Activated naive CD8-positive, alpha-beta T cell treated with anti-CD3 and anti-CD28 coated beads for 36 hours (primary cell): ENCODE measurements around the gene WWC1. TPM values are rescaled to one million over a fixed set of nuclear protein-coding genes. Genes with fewer than 3 reads are reported as not detected.
"Not testable (repeated sequence)": the region's sequence is repeated elsewhere in the genome, so short reads cannot be mapped to it uniquely, and the experiment has no call there.

ENCODE experiments used
- DNase-seq: peaks from one replicate; pipeline ENCODE4 v3.0.0; 2021
- H3K27ac Mint-ChIP-seq: one replicate; pipeline ENCODE4 v1.8.0; 2022; ENCODE audit warnings: mild to moderate bottlenecking, moderate library complexity, mixed read lengths
- H3K27me3 Mint-ChIP-seq: one replicate; pipeline ENCODE4 v1.8.0; 2022; ENCODE audit warnings: mild to moderate bottlenecking, mixed read lengths
- H3K36me3 Mint-ChIP-seq: one replicate; pipeline ENCODE4 v1.8.0; 2021; ENCODE audit warnings: mild to moderate bottlenecking, mixed read lengths
- H3K4me1 Mint-ChIP-seq: one replicate; pipeline ENCODE4 v1.8.0; 2021; ENCODE audit warnings: mixed read lengths
- H3K4me3 Mint-ChIP-seq: one replicate; pipeline ENCODE4 v1.8.0; 2022; ENCODE audit warnings: mild to moderate bottlenecking, moderate library complexity, mixed read lengths
- H3K9me3 Mint-ChIP-seq: one replicate; pipeline ENCODE4 v1.8.0; 2022; ENCODE audit warnings: mixed read lengths
- total RNA-seq, 2 experiments: library from RNA; stranded (reverse); gene quantifications; one replicate each; pipeline ENCODE4 v1.2.3, GENCODE V29; 2021

The WWC1 gene
- total RNA-seq, 2 experiments from 2014 or later, result 1.5 to 2.5 TPM

- peaks cover 7% of the 10 kb centered on the region for H3K4me1 Mint-ChIP-seq
- H3K9me3 Mint-ChIP-seq, result no peaks in the 10 kb centered on the region
- H3K4me3 Mint-ChIP-seq, result no peak overlapping the region
- H3K27me3 Mint-ChIP-seq, result peaks cover 27% of the 10 kb centered on the region
- no peaks in the 10 kb centered on the region for H3K36me3 Mint-ChIP-seq
- no peak for DNase-seq
- no peak overlapping the region for H3K27ac Mint-ChIP-seq
Measured at GRCh38 chr5:168273056-168273980, 18.1 kb upstream of the WWC1 start.

- Mint-ChIP-seq H3K27me3 (peaks cover 23% of the 10 kb centered on the region), H3K27ac (no peak overlapping the region), H3K36me3 (no peaks in the 10 kb centered on the region), H3K4me3 (no peak overlapping the region), H3K9me3 (no peaks in the 10 kb centered on the region), H3K4me1 (peaks cover 3% of the 10 kb centered on the region)
- DNase-seq, result no peak
Measured at GRCh38 chr5:168274406-168274805, 17.0 kb upstream of the WWC1 start.

- Mint-ChIP-seq H3K27me3 (peaks cover 16% of the 10 kb centered on the region), H3K36me3 (no peaks in the 10 kb centered on the region), H3K4me1 (no peaks in the 10 kb centered on the region), H3K27ac (no peak overlapping the region), H3K4me3 (no peak overlapping the region), H3K9me3 (no peaks in the 10 kb centered on the region)
- DNase-seq, result no peak
Measured at GRCh38 chr5:168275940-168276339, 15.5 kb upstream of the WWC1 start.

- Mint-ChIP-seq H3K27me3 (peaks cover 40% of the 10 kb centered on the region), H3K4me1 (peaks cover 3% of the 10 kb centered on the region), H3K36me3 (no peaks in the 10 kb centered on the region), H3K9me3 (peaks cover 10% of the 10 kb centered on the region), H3K4me3 (no peak overlapping the region), H3K27ac (no peak overlapping the region)
- DNase-seq, result no peak
Measured at GRCh38 chr5:168282120-168282519, 9.3 kb upstream of the WWC1 start.

- no peak for DNase-seq
- Mint-ChIP-seq H3K27ac (no peak overlapping the region), H3K4me1 (peaks cover 6% of the 10 kb centered on the region), H3K4me3 (no peak overlapping the region), H3K27me3 (peaks cover 56% of the 10 kb centered on the region), H3K36me3 (no peaks in the 10 kb centered on the region), H3K9me3 (peaks cover 10% of the 10 kb centered on the region)
Measured at GRCh38 chr5:168284809-168285208, 6.6 kb upstream of the WWC1 start.

GRCh38 chr5:168285696-168286095, 5.7 kb upstream of the WWC1 start:
- Mint-ChIP-seq H3K27ac (no peak overlapping the region), H3K9me3 (peaks cover 10% of the 10 kb centered on the region)
- no peak for DNase-seq

GRCh38 chr5:168286386-168286785, 5.1 kb upstream of the WWC1 start:
- H3K4me1 Mint-ChIP-seq, result peaks cover 12% of the 10 kb centered on the region
- no peaks in the 10 kb centered on the region for H3K36me3 Mint-ChIP-seq
- no peak overlapping the region for H3K27ac Mint-ChIP-seq
- H3K4me3 Mint-ChIP-seq, result no peak overlapping the region
- H3K27me3 Mint-ChIP-seq, result peaks cover 68% of the 10 kb centered on the region
- no peak for DNase-seq
- H3K9me3 Mint-ChIP-seq, result peaks cover 10% of the 10 kb centered on the region

More at GRCh38 chr5:168285696-168286095, 5.7 kb upstream of the WWC1 start:
- Mint-ChIP-seq H3K4me3 (no peak overlapping the region), H3K27me3 (peaks cover 63% of the 10 kb centered on the region), H3K36me3 (no peaks in the 10 kb centered on the region), H3K4me1 (peaks cover 10% of the 10 kb centered on the region)

GRCh38 chr5:168286863-168287262, 4.6 kb upstream of the WWC1 start:
- H3K27ac Mint-ChIP-seq, H3K36me3 Mint-ChIP-seq, DNase-seq, H3K9me3 Mint-ChIP-seq, H3K4me3 Mint-ChIP-seq: not testable (repeated sequence)
- H3K4me1 Mint-ChIP-seq, result peaks cover 12% of the 10 kb centered on the region
- peaks cover 65% of the 10 kb centered on the region for H3K27me3 Mint-ChIP-seq

- Mint-ChIP-seq H3K9me3 (peaks cover 10% of the 10 kb centered on the region), H3K27me3 (peaks cover 60% of the 10 kb centered on the region), H3K4me3 (no peak overlapping the region), H3K27ac (no peak overlapping the region), H3K4me1 (peaks cover 12% of the 10 kb centered on the region), H3K36me3 (no peaks in the 10 kb centered on the region)
- DNase-seq, result no peak
Measured at GRCh38 chr5:168287362-168287761, 4.1 kb upstream of the WWC1 start.

- Mint-ChIP-seq H3K4me3 (no peak overlapping the region), H3K36me3 (no peaks in the 10 kb centered on the region), H3K27me3 (peaks cover 71% of the 10 kb centered on the region), H3K9me3 (peaks cover 10% of the 10 kb centered on the region), H3K27ac (no peak overlapping the region), H3K4me1 (peaks cover 12% of the 10 kb centered on the region)
- DNase-seq, result no peak
Measured at GRCh38 chr5:168288349-168289245, 2.8 kb upstream of the WWC1 start.

- DNase-seq, result no peak
- Mint-ChIP-seq H3K9me3 (no peaks in the 10 kb centered on the region), H3K27ac (no peak overlapping the region), H3K4me3 (peak overlapping the region; percentile 64), H3K4me1 (peaks cover 12% of the 10 kb centered on the region), H3K27me3 (peaks cover 72% of the 10 kb centered on the region), H3K36me3 (no peaks in the 10 kb centered on the region)
Measured at GRCh38 chr5:168290902-168291341, 523 bp upstream of the WWC1 start.

GRCh38 chr5:168291964-168292785, 730 bp downstream of the WWC1 start:
- H3K4me1 Mint-ChIP-seq, result peaks cover 9% of the 10 kb centered on the region
- H3K27ac Mint-ChIP-seq, result no peak overlapping the region
- DNase-seq, result no peak
- H3K36me3 Mint-ChIP-seq, result no peaks in the 10 kb centered on the region
- peaks cover 66% of the 10 kb centered on the region for H3K27me3 Mint-ChIP-seq
- no peaks in the 10 kb centered on the region for H3K9me3 Mint-ChIP-seq
- H3K4me3 Mint-ChIP-seq, result peak overlapping the region; percentile 7

- DNase-seq, result no peak
- Mint-ChIP-seq H3K36me3 (no peaks in the 10 kb centered on the region), H3K27me3 (peaks cover 58% of the 10 kb centered on the region), H3K4me3 (peak overlapping the region; percentile 7), H3K4me1 (peaks cover 9% of the 10 kb centered on the region), H3K9me3 (no peaks in the 10 kb centered on the region), H3K27ac (no peak overlapping the region)
Measured at GRCh38 chr5:168292786-168293696, 1.6 kb downstream of the WWC1 start.
